GM18868 (cell line): Measurements from ENCODE around the gene RAB11FIP4.

Experiments
- ATAC-seq: cut with Tn5 transposase; IDR thresholded peaks from one replicate; pipeline ENCODE4 v1.9.1; 2021; ENCODE audit warnings: mild to moderate bottlenecking, moderate library complexity; ENCODE audit not compliant: unreplicated experiment

Gene RAB11FIP4

GRCh38 chr17:31405890-31406371 lies 14.5 kb downstream of the RAB11FIP4 start:
- no peak for ATAC-seq

GRCh38 chr17:31408586-31408985 lies 17.1 kb downstream of the RAB11FIP4 start:
- ATAC-seq, result no peak

- no peak for ATAC-seq
These were observed 20.3 kb downstream of the RAB11FIP4 start for GRCh38 chr17:31411707-31412285.

- no peak for ATAC-seq
These were observed 21.0 kb downstream of the RAB11FIP4 start for GRCh38 chr17:31412511-31412910.

- no peak for ATAC-seq
These were observed 21.8 kb downstream of the RAB11FIP4 start for GRCh38 chr17:31413081-31413799.

- no peak for ATAC-seq
These were observed 22.5 kb downstream of the RAB11FIP4 start for GRCh38 chr17:31413874-31414549.

GRCh38 chr17:31414550-31414918 lies 23.1 kb downstream of the RAB11FIP4 start:
- no peak for ATAC-seq

GRCh38 chr17:31415004-31415454 lies 23.6 kb downstream of the RAB11FIP4 start:
- no peak for ATAC-seq

- no peak for ATAC-seq
These were observed 24.4 kb downstream of the RAB11FIP4 start for GRCh38 chr17:31415640-31416502.

GRCh38 chr17:31416503-31416923 lies 25.0 kb downstream of the RAB11FIP4 start:
- no peak for ATAC-seq

GRCh38 chr17:31417051-31417792 lies 25.7 kb downstream of the RAB11FIP4 start:
- ATAC-seq, result no peak

- ATAC-seq, result no peak
These were observed 27.4 kb downstream of the RAB11FIP4 start for GRCh38 chr17:31418773-31419350.

- no peak for ATAC-seq
These were observed 31.0 kb downstream of the RAB11FIP4 start for GRCh38 chr17:31422443-31422842.

- no peak for ATAC-seq
These were observed 33.4 kb downstream of the RAB11FIP4 start for GRCh38 chr17:31424944-31425281.

GRCh38 chr17:31425282-31426040 lies 34.0 kb downstream of the RAB11FIP4 start:
- no peak for ATAC-seq

GRCh38 chr17:31427684-31428083 lies 36.2 kb downstream of the RAB11FIP4 start:
- ATAC-seq, result no peak

GRCh38 chr17:31428111-31428510 lies 36.6 kb downstream of the RAB11FIP4 start:
- ATAC-seq, result no peak

- ATAC-seq, result no peak
These were observed 37.0 kb downstream of the RAB11FIP4 start for GRCh38 chr17:31428512-31428911.
